ENCODE data around the gene SMARCB1.

SMARCB1 gene

GRCh38 chr22:23763579-23763945, 23.2 kb upstream of the SMARCB1 start:
- DNase-seq, result peak; percentile 29

GRCh38 chr22:23763954-23764353, 22.8 kb upstream of the SMARCB1 start:
- DNase-seq, result no peak

- DNase-seq, result no peak
Observed at GRCh38 chr22:23764899-23765881, 21.6 kb upstream of the SMARCB1 start.

GRCh38 chr22:23767303-23767672, 19.5 kb upstream of the SMARCB1 start:
- DNase-seq, result no peak

- DNase-seq, result peak; percentile 71
Observed at GRCh38 chr22:23767673-23768548, 18.9 kb upstream of the SMARCB1 start, which contains the start of gene CHCHD10. TSS of gene CHCHD10 (minus strand) at chr22:23767972. CDS start at chr22:23767874, 98 bp downstream.

GRCh38 chr22:23769321-23769965, 17.3 kb upstream of the SMARCB1 start:
- no peak for DNase-seq

GRCh38 chr22:23772315-23772648, 14.5 kb upstream of the SMARCB1 start:
- DNase-seq, result no peak

- DNase-seq, result peak; percentile 52
Observed at GRCh38 chr22:23772649-23773473, 13.9 kb upstream of the SMARCB1 start, which contains the start of gene MMP11. TSS of gene MMP11 (plus strand) at chr22:23772849. CDS start at chr22:23772871, 22 bp downstream.

GRCh38 chr22:23773483-23774113, 13.2 kb upstream of the SMARCB1 start:
- DNase-seq, result no peak

GRCh38 chr22:23774114-23774921, 12.4 kb upstream of the SMARCB1 start:
- no peak for DNase-seq

GRCh38 chr22:23774922-23775436, 11.8 kb upstream of the SMARCB1 start:
- no peak for DNase-seq

- DNase-seq, result no peak
Observed at GRCh38 chr22:23775779-23776375, 10.9 kb upstream of the SMARCB1 start.

- no peak for DNase-seq
Observed at GRCh38 chr22:23777776-23778576, 8.8 kb upstream of the SMARCB1 start.

GRCh38 chr22:23778577-23778900, 8.2 kb upstream of the SMARCB1 start:
- DNase-seq, result no peak

GRCh38 chr22:23779083-23779482, 7.7 kb upstream of the SMARCB1 start:
- DNase-seq, result no peak

- no peak for DNase-seq
Observed at GRCh38 chr22:23779731-23780130, 7.0 kb upstream of the SMARCB1 start.

- no peak for DNase-seq
Observed at GRCh38 chr22:23780146-23780748, 6.5 kb upstream of the SMARCB1 start.

- no peak for DNase-seq
Observed at GRCh38 chr22:23781065-23781464, 5.7 kb upstream of the SMARCB1 start.

All from CD4-positive, alpha-beta T cell treated with Interferon gamma for 1 hour (primary cell).